ENCODE results near the gene ENOX2.

Gene ENOX2

DNA sequence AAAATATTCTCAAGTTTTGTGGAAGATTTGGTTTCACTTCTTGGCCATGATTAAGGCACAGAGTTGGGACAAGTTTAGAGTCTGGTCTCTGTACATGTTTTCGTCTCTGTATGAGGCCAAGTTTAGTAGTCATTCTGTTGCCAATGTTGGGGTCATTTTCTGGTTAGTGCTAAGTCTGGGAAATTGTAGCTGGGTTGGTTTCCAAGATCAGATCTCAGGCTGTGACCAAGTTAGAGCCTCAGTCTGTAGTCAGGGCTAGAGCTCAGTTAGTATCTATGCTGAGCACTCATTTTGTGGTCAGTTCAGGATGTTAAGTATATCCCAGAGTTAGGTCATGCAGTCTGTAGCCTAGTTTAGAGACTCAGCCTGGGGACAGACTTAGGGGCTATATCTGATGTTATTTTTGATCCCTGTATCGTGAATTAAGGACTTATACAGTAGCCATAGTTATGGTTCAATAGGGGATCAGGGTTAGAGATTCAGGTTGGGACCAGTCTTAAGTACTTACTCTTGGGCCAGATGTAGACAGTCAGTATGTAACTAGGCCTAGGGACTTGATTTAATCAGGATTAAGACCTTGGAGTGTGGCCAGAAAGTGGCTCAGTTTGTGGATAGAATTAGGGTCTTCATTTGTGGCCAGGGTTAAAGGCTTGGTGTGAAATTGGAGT lies 6.6 kb upstream of the ENOX2 start:
- FAIRE-seq: no peak

DNA sequence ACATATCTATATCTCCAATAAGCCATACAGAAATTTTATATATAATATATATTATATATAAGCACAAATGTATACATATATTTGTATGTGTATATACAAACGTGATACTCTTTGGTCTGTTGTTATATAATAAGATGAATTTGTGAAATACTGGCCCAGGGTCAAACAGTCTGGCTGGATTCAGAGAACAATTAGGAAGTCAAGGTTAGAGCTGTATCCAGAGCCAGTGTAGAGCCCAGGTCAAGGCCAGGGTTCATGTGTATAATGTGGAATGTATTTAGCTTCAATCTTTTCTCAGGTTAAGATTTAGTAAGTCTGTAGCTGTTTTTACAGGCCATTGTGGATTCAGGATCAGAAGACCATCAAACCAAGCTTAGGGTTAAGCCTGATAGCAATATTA lies 3.8 kb upstream of the ENOX2 start:
- no peak for TF ChIP-seq POLR2AphosphoS5 (IDR thresholded peaks at IDR 0.05; ENCODE audit: low read depth, low read length)
- TF ChIP-seq POLR2A (IDR thresholded peaks at IDR 0.05; ENCODE audit: low read depth, low read length): no peak
- no peak for TF ChIP-seq TAF1 (IDR thresholded peaks at IDR 0.05; ENCODE audit: borderline replicate concordance, low read depth, low read length)
- DNase-seq (ENCODE audit: insufficient read length) (no peak), FAIRE-seq (no peak)

More for the DNA sequence above, 6.6 kb upstream of the ENOX2 start:
- no peak for DNase-seq (ENCODE audit: insufficient read length)
- TF ChIP-seq TAF1 (IDR thresholded peaks at IDR 0.05; ENCODE audit: borderline replicate concordance, low read depth, low read length) (no peak), POLR2A (IDR thresholded peaks at IDR 0.05; ENCODE audit: low read depth, low read length) (no peak), POLR2AphosphoS5 (IDR thresholded peaks at IDR 0.05; ENCODE audit: low read depth, low read length) (no peak)

DNA sequence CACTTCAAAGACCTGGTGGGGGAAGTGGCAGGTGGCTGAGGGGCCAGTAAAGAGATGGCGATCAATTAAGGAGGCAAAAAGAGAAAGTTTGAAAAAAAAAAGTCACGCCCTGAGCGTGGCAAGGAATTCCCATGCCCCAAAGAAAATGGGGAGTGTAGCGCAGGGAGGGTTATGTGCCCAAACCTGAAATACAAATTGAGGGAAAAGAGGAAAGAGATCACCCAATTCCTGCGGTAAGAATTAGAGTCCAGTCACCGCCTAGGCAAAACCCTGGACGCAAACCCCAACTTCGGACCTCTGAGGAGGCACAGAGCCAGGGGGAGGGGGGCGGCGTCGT lies 595 bp downstream of the ENOX2 start:
- TF ChIP-seq TAF1 (IDR thresholded peaks at IDR 0.05; ENCODE audit: borderline replicate concordance, low read depth, low read length): no peak
- no peak for DNase-seq (ENCODE audit: insufficient read length)
- FAIRE-seq: no peak

DNA sequence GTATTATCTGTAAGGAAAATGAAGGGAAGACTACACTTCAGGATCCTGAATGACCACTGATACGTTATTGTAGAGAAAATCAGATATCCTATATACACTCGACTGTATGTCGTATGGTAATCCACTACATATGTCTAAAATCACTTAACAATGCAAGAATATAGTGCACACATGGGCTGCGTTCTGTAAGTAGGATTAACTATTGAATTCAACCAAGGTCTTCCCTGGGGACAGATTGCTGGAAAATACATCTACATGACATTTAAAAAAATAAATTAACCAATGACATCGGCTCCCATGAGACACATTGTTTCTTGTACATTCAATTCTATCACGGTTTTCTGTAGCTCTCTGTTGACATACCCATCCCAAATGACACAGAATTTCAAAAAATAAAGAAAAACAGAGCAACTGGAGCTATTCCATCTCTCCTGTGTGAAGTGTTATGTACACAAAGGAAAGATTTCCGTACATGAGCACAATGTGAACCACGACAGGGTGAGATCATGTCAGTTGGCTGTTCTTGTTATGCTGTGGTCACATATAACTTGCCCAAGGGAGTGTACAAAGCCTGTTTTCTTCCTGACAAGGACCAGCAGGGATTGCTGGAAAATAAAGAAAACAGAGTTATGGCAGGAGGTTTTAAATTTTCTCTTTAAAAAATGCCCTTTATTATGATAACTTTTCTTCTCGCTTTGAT lies 6.1 kb downstream of the ENOX2 start:
- TF ChIP-seq POLR2A (IDR thresholded peaks at IDR 0.05; ENCODE audit: low read depth, low read length) (no peak), POLR2AphosphoS5 (IDR thresholded peaks at IDR 0.05; ENCODE audit: low read depth, low read length) (no peak), TAF1 (IDR thresholded peaks at IDR 0.05; ENCODE audit: borderline replicate concordance, low read depth, low read length) (no peak)
- FAIRE-seq: no peak
- DNase-seq (ENCODE audit: insufficient read length): no peak

DNA sequence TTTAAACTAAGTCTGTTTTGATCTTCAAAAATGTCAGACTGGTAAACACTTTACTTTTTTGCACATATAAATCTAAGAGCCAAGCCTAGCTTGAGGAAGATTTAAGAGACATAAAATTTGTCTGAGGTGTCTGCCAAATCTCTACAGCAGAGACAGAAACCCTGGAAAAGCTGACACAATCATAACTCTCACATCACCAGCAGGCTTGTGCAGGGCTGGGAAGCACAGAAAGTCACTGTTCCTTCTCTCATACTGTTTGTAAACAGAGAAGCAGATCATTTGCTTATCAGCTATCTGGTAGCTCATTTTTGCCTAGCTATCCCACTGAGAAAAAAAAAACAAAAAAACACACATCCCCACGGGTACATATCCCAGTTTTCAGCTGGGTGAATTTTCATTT lies 7.0 kb downstream of the ENOX2 start:
- TF ChIP-seq POLR2AphosphoS5 (IDR thresholded peaks at IDR 0.05; ENCODE audit: low read depth, low read length) (no peak), TAF1 (IDR thresholded peaks at IDR 0.05; ENCODE audit: borderline replicate concordance, low read depth, low read length) (no peak), POLR2A (IDR thresholded peaks at IDR 0.05; ENCODE audit: low read depth, low read length) (no peak)
- DNase-seq (ENCODE audit: insufficient read length): no peak
- FAIRE-seq: no peak

DNA sequence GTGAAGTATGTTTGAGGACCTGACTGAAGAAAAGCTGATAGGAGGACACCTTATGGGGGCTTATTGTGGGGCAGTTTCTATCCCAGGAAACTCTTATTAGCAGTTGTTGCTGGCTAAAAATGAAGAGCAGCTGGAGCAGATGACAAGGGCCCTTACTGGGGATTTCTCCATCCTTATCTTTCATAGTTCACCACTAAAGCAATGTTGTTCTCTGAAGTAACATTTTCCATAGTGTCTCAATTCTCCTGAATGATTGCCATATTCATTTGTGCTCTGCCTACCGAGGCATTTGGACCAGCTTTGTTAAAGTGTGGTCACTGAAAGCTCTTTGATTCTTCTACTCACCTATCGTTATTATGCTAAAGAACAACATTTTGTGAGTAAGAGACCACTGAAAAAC lies 7.7 kb downstream of the ENOX2 start:
- FAIRE-seq (no peak), DNase-seq (ENCODE audit: insufficient read length) (no peak)
- TF ChIP-seq TAF1 (IDR thresholded peaks at IDR 0.05; ENCODE audit: borderline replicate concordance, low read depth, low read length) (no peak), POLR2A (IDR thresholded peaks at IDR 0.05; ENCODE audit: low read depth, low read length) (no peak), POLR2AphosphoS5 (IDR thresholded peaks at IDR 0.05; ENCODE audit: low read depth, low read length) (no peak)

DNA sequence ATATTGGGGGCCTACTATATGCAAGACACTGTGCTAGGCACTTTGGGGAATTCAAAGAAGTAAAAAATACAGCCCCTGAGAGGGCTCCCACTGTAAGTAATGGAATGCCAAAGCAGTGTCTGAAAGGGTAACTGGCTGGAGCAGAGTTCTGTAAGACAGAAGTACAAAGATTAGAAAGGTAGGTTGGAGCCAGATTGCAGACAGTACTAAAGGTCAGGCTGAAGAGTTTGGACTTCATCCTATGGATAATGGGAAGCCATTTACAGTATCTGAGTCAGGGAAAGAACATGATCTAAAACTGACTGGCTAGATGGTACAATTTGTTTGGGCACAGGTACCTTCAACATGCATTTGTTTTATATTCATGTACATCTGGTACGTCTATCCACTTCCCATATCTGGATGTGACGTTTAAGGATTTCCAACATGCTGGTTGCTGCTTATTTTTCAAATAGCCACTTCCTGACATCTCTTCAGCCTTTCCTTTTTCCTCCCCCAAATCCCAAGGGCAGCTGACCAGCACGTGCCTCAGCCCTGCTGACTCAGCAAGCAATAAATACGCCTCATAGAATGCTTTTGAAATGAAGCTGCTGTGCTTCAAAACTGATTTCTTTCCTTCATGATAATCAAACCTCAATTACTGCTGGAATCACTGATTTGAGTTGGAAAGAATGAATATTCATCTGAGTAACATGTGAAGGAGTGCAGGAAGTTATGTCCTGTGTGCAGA lies 9.5 kb downstream of the ENOX2 start:
- no peak for DNase-seq (ENCODE audit: insufficient read length)
- no peak for TF ChIP-seq POLR2A (IDR thresholded peaks at IDR 0.05; ENCODE audit: low read depth, low read length)
- no peak for TF ChIP-seq POLR2AphosphoS5 (IDR thresholded peaks at IDR 0.05; ENCODE audit: low read depth, low read length)
- no peak for TF ChIP-seq TAF1 (IDR thresholded peaks at IDR 0.05; ENCODE audit: borderline replicate concordance, low read depth, low read length)
- peak; percentile 82 for FAIRE-seq

DNA sequence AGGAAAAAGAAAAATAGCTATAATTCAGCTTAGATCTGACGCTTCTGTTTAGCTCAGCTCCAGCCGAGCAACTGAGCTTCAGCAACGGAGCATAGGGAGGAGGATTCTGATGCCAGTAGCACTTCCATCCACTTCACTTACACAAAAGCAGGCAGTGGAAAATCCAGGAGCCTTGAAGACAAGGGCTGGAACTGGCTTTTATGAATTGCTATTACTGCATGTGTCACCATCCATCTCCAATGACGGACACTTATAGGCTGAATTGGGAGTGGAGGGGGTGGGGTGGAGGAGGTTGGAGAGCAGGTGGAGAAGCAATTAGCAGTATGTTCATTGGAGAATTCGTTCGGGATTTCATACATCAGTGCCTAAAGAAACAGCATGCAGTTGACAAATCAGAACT lies 15.6 kb downstream of the ENOX2 start:
- no peak for FAIRE-seq
- no peak for TF ChIP-seq TAF1 (IDR thresholded peaks at IDR 0.05; ENCODE audit: borderline replicate concordance, low read depth, low read length)
- TF ChIP-seq POLR2AphosphoS5 (IDR thresholded peaks at IDR 0.05; ENCODE audit: low read depth, low read length): no peak
- no peak for TF ChIP-seq POLR2A (IDR thresholded peaks at IDR 0.05; ENCODE audit: low read depth, low read length)
- no peak for DNase-seq (ENCODE audit: insufficient read length)

DNA sequence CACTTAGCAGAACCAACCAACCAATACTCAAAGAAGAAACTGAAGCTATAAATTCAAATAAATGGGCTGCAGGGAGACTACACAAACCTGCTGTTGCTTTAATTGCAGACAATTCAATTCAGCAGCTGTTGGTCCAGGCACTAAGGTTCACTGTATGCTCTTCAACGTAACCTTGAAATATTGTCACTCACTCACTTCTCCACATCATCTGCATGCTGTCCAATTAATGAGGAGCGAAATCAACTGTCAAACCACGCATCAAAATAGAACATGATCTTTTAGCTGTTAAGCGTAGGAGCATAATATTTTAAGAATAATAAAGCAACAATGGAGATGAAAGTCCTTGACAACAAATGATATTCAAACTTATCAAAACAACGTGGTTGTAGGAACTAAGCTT lies 17.0 kb downstream of the ENOX2 start:
- DNase-seq (ENCODE audit: insufficient read length) (no peak), FAIRE-seq (no peak)
- TF ChIP-seq POLR2AphosphoS5 (IDR thresholded peaks at IDR 0.05; ENCODE audit: low read depth, low read length) (no peak), TAF1 (IDR thresholded peaks at IDR 0.05; ENCODE audit: borderline replicate concordance, low read depth, low read length) (no peak), POLR2A (IDR thresholded peaks at IDR 0.05; ENCODE audit: low read depth, low read length) (no peak)

DNA sequence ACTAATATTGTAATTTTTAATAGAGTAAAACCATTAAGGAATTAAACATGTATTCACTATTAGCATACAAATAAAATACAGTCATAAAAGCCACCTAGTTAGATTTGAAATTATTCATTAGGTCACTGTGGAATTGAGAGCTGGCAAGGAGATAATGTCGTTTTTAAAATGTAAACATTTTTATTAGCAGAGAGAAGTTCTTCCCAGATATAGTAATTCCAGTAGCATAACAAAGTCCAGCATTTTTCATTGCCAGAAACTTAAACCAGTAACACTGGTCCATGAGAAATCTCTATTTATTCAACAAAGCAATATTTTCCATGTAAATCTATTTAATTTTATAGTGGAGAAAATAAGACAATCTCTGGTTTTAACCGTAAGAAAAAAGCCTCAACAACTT lies 17.5 kb downstream of the ENOX2 start:
- DNase-seq (ENCODE audit: insufficient read length): no peak
- no peak for FAIRE-seq
- TF ChIP-seq TAF1 (IDR thresholded peaks at IDR 0.05; ENCODE audit: borderline replicate concordance, low read depth, low read length) (no peak), POLR2A (IDR thresholded peaks at IDR 0.05; ENCODE audit: low read depth, low read length) (no peak), POLR2AphosphoS5 (IDR thresholded peaks at IDR 0.05; ENCODE audit: low read depth, low read length) (no peak)

DNA sequence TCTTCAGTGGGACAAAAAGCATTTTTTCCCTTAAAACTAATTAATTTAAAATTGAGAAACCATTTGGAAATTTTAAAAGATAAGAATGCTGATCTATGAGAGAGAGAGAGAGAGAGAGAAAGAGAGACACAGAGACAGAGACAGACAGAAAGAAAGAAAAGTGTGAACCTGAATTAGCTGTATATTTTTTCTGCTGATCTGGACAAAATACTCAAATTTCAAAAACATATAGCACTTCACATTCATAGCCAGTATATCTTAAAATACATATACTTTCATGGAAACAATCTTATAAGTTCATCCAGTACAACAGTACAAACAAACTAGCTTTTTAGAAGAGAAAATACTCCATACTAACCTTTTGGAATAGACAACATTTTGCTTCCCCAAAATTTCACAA lies 18.4 kb downstream of the ENOX2 start:
- FAIRE-seq (no peak), DNase-seq (ENCODE audit: insufficient read length) (no peak)
- no peak for TF ChIP-seq POLR2A (IDR thresholded peaks at IDR 0.05; ENCODE audit: low read depth, low read length)
- TF ChIP-seq TAF1 (IDR thresholded peaks at IDR 0.05; ENCODE audit: borderline replicate concordance, low read depth, low read length): no peak
- TF ChIP-seq POLR2AphosphoS5 (IDR thresholded peaks at IDR 0.05; ENCODE audit: low read depth, low read length): no peak

DNA sequence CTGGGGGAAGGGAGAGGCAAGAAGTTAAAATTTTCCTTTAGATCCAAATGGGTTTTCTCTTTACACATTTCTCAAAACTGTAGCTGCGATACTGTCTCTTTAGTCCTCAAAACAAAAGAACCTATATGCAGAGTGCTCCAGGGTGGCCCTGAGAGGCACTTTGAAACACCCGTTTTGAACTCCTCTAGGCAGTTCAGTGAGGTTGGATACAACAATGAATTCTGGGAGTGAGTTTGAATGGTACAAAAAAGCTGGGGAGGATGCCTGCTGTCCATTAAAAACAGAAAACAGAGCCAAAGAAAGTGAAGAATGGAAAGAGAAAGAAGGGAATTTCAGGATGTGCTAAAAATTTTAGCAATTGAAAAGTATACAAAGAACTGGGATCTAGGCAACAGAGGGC lies 23.1 kb downstream of the ENOX2 start:
- no peak for DNase-seq (ENCODE audit: insufficient read length)
- no peak for FAIRE-seq
- no peak for TF ChIP-seq TAF1 (IDR thresholded peaks at IDR 0.05; ENCODE audit: borderline replicate concordance, low read depth, low read length)
- no peak for TF ChIP-seq POLR2AphosphoS5 (IDR thresholded peaks at IDR 0.05; ENCODE audit: low read depth, low read length)
- no peak for TF ChIP-seq POLR2A (IDR thresholded peaks at IDR 0.05; ENCODE audit: low read depth, low read length)
